ENCODE results near the gene DNAJC28.

GRCh38 chr21:33493756-33494155 is 2.2 kb upstream of the DNAJC28 start:
- TF ChIP-seq CTCF (conservative IDR thresholded peaks at IDR 0.05) (no peak), ZFX (IDR thresholded peaks at IDR 0.05) (no peak)
